ENCODE measurements around the gene TRIM62.

Gene TRIM62

DNA sequence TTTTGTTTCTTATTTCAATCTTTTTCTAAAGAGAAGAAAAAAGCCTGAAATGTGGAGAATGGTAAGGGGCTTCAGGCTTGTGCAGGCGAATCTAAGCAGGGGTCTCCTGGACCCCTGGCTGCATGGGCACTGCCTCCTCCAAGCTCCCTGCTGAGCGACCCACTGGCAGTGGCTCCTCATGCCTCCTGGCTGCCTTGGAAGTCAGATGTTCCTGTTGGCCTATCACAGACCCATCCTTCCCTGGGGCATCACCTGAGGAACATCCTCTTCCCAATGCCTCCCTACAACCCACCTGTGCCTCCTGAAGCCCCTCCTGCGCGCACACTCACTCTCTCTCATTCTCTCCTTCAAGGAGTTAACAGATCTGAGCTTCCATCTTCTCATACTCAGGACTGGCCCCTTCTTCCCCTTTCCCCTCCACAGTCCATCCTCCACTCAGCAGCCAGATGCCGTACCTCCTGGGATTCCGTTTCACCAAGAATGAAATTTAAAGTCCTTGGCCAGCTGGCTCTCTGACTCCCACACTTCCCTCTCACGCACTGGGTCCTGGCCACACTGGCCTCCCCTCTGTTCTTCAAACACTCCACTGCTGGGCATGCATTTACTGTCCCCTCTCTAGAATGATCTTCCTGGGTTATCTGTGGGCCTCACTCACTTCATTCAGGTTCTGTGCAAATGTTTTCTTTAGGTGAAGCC lies 59.2 kb downstream of the TRIM62 start:
- no peak for ATAC-seq
- no peak for TF ChIP-seq SNAI2 (CRISPR knock-in tag; IDR thresholded peaks at IDR 0.05)
- TF ChIP-seq ISL1 (CRISPR knock-in tag; IDR thresholded peaks at IDR 0.05) = no peak
- TF ChIP-seq ARNTL (CRISPR knock-in tag; IDR thresholded peaks at IDR 0.05; ENCODE audit: borderline replicate concordance, low read depth) = no peak
- TF ChIP-seq, protein P1, sequence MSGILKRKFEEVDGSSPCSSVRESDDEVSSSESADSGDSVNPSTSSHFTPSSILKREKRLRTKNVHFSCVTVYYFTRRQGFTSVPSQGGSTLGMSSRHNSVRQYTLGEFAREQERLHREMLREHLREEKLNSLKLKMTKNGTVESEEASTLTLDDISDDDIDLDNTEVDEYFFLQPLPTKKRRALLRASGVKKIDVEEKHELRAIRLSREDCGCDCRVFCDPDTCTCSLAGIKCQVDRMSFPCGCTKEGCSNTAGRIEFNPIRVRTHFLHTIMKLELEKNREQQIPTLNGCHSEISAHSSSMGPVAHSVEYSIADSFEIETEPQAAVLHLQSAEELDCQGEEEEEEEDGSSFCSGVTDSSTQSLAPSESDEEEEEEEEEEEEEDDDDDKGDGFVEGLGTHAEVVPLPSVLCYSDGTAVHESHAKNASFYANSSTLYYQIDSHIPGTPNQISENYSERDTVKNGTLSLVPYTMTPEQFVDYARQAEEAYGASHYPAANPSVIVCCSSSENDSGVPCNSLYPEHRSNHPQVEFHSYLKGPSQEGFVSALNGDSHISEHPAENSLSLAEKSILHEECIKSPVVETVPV (CRISPR knock-in tag; IDR thresholded peaks at IDR 0.05) = no peak
- no peak for TF ChIP-seq BACH2 (CRISPR knock-in tag; IDR thresholded peaks at IDR 0.05; ENCODE audit: borderline replicate concordance)
- no peak for TF ChIP-seq ZNF70 (CRISPR knock-in tag; IDR thresholded peaks at IDR 0.05)
- TF ChIP-seq TOX (CRISPR knock-in tag; IDR thresholded peaks at IDR 0.05; ENCODE audit: borderline replicate concordance) = no peak
- TF ChIP-seq, protein P2, sequence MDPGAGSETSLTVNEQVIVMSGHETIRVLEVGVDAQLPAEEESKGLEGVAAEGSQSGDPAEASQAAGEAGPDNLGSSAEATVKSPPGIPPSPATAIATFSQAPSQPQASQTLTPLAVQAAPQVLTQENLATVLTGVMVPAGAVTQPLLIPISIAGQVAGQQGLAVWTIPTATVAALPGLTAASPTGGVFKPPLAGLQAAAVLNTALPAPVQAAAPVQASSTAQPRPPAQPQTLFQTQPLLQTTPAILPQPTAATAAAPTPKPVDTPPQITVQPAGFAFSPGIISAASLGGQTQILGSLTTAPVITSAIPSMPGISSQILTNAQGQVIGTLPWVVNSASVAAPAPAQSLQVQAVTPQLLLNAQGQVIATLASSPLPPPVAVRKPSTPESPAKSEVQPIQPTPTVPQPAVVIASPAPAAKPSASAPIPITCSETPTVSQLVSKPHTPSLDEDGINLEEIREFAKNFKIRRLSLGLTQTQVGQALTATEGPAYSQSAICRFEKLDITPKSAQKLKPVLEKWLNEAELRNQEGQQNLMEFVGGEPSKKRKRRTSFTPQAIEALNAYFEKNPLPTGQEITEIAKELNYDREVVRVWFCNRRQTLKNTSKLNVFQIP (CRISPR knock-in tag; IDR thresholded peaks at IDR 0.05; ENCODE audit: borderline replicate concordance, low read depth) = no peak
- TF ChIP-seq ZC3H10 (CRISPR knock-in tag; IDR thresholded peaks at IDR 0.05) = no peak

- no peak for TF ChIP-seq CSDC2 (CRISPR knock-in tag; IDR thresholded peaks at IDR 0.05)
- TF ChIP-seq ZNF8 (CRISPR knock-in tag; IDR thresholded peaks at IDR 0.05) = no peak
- TF ChIP-seq PATZ1 (CRISPR knock-in tag; IDR thresholded peaks at IDR 0.05; ENCODE audit: borderline replicate concordance) = no peak
- no peak for TF ChIP-seq ZFP30 (CRISPR knock-in tag; IDR thresholded peaks at IDR 0.05)
- TF ChIP-seq, protein P3, sequence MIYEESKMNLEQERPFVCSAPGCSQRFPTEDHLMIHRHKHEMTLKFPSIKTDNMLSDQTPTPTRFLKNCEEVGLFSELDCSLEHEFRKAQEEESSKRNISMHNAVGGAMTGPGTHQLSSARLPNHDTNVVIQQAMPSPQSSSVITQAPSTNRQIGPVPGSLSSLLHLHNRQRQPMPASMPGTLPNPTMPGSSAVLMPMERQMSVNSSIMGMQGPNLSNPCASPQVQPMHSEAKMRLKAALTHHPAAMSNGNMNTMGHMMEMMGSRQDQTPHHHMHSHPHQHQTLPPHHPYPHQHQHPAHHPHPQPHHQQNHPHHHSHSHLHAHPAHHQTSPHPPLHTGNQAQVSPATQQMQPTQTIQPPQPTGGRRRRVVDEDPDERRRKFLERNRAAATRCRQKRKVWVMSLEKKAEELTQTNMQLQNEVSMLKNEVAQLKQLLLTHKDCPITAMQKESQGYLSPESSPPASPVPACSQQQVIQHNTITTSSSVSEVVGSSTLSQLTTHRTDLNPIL (CRISPR knock-in tag; IDR thresholded peaks at IDR 0.05; ENCODE audit: low read depth) = no peak
- no peak for TF ChIP-seq ESRRG (CRISPR knock-in tag; IDR thresholded peaks at IDR 0.05)
- TF ChIP-seq OSR1 (CRISPR knock-in tag; IDR thresholded peaks at IDR 0.05) = no peak
- no peak for TF ChIP-seq SNAI2 (CRISPR knock-in tag; IDR thresholded peaks at IDR 0.05)
- no peak for TF ChIP-seq ZNF565 (CRISPR knock-in tag; conservative IDR thresholded peaks at IDR 0.05; ENCODE audit: low read depth)
- TF ChIP-seq, protein P1 (CRISPR knock-in tag; IDR thresholded peaks at IDR 0.05) = no peak
- no peak for TF ChIP-seq ZC3H10 (CRISPR knock-in tag; IDR thresholded peaks at IDR 0.05)
- TF ChIP-seq, protein P2 (CRISPR knock-in tag; IDR thresholded peaks at IDR 0.05; ENCODE audit: borderline replicate concordance, low read depth) = no peak
- TF ChIP-seq TOX (CRISPR knock-in tag; IDR thresholded peaks at IDR 0.05; ENCODE audit: borderline replicate concordance) = no peak
- TF ChIP-seq TCF4 (CRISPR knock-in tag; IDR thresholded peaks at IDR 0.05; ENCODE audit: borderline replicate concordance) = no peak
- TF ChIP-seq ISL1 (CRISPR knock-in tag; IDR thresholded peaks at IDR 0.05) = no peak
- TF ChIP-seq TSHZ2 (CRISPR knock-in tag; IDR thresholded peaks at IDR 0.05) = no peak
- no peak for ATAC-seq
These were observed 60.1 kb downstream of the TRIM62 start for GRCh38 chr1:33121728-33122127.
